Nucleus accumbens (tissue), 56 donors: ENCODE measurements around the gene ANO1.

Experiments used
- DNase-seq, 56 donors: peaks; one replicate each; lab custom pipeline; 2025; lab: John Stamatoyannopoulos, UW

ANO1 gene

DNA sequence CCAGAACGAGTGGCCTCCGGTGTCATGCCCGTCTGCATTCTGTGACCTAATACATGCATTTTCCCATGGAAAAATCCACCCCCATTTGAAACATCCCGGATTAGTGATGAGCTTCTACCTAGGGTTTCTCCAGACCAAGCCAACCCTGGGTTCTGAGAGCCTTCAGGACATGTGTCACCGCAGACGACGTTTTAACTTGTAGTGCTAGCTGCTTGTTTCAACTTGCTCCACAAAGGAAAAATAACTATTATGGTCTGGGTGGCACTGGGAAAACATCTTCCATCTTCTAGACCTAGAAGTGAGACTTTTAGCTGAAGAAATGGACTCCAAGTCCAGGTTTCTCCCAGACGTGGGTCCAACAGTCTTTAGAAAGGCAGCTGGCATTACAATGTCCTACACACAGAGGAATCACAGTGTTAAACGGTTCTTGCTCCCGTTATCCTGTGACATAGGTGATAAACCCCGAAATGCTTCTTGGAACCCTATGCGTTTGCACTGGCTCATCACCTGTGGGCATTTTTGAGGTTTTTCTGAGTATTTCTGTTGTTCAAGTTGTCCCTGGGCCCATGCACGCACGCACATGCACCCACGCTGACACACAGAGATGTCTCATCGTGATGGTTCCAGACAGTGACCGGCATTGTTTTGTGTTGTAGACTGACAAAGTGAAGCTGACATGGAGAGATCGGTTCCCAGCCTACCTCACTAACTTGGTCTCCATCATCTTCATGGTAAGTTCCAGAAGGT is 78.3 kb downstream of the ANO1 start:
- no peak for DNase-seq

DNA sequence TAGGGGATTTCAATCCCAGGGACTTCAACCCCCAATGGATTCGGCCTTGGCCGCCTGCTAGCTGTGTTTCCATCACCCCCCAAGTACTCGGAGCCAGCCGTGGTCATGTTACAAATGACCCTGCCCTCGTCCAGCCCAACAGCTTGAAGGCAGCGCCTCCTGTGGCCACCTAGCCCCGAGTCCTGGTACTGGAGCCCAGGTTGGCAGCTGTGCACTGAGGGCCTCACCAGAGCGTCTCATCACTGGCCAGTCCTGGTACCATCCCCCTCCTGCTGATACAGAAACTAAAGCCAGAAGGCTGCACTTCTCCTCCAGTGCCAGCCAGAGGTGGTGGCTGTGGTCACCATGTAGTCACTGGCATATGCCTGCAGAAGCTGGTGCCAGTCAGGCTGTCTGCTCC is 80.1 kb downstream of the ANO1 start:
- no peak for DNase-seq

DNA sequence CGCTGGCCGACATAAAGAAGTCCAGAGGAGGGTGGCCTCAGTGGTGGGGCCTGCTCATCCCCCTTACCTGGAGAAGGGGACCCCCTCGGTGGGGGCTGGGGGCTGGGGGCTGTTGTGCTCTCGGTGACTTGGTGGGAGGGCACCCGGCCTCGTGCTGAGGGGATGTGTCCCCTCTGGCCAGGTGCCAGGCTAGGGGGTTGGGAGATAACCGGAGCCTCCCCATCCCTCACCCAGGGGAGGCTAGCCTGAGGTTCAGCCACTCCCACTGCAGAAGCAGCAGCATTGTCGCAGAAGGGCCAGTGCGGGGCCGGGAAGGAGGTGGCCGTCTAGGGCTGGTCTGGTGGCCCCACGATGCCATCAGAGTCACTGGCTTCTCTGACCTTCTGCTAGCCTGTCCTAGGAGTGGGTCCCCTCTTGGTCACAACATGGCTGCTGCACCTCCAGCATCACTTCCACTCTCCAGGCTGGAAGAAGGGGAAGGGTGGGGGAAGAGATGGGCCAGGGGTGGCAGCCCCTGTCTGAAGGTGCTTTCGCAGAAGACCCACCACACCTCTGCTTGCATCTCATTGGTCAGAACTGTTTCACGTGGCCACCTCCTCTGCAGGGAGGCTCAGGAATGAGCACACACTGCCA is 80.8 kb downstream of the ANO1 start:
- DNase-seq = no peak

DNA sequence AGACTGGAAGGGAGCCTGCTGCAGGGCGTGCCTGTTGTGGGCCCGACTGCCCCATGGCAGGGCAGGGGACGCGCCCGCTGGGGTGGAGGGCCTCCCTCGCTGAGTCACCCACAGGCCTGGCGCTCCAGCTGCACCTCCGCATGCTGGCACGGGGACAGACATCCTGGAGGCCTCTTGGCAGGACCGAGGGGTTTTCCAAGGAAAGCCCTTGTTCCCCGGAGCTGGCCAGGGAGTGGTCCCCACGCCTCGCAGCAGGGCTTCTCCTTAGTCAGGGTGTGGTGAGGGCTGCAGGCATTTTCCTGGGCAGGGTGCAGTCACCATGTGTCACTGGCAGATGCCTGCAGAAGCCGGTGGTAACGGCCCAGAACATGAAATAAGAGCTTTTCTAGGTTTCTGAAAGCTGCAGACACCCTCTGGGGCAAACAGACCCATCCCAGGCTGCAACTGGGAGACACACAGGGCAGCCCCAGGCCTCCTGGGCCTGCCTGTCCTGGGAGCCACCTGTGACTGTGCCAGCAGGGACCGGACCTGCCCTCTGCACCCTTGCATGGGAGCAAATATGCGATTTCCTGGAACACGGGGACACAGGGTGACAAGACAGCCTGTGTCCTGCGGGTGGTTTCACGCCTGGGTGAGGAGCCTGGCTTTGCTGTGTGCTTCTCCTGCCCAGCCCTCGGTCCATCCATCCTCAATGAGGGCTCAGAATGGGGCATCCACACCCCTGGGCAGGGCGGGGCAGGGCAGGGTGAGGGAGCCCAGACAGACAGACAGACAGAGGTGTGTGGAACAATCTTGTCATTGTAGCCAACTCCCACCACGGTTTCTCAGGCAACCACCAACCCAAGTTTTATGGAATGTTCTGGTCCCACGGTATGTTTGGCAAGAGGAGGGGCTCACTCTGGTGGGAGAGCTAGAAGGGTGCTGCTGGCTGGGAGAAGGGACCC is 81.8 kb downstream of the ANO1 start:
- DNase-seq = no peak

DNA sequence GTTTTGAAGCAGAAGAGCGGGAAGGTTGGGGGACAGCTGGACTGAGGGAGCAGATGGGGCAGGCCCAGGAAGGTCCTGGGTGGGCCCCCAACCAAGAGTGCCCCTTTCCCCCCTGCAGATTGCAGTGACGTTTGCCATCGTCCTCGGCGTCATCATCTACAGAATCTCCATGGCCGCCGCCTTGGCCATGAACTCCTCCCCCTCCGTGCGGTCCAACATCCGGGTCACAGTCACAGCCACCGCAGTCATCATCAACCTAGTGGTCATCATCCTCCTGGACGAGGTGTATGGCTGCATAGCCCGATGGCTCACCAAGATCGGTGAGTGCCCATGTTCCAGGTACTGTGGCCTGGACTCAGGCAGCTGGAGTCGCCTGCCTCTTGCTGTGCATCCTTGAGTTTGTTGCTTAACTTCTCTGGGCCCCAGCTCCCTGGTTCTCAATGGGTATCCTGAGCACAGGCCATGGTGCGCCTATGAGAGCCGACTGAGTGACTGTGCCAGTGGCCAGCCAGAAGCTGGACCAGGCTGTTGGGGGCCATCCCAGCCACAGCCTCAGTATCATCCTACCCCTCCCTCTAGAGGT is 83.0 kb downstream of the ANO1 start:
- DNase-seq = no peak

DNA sequence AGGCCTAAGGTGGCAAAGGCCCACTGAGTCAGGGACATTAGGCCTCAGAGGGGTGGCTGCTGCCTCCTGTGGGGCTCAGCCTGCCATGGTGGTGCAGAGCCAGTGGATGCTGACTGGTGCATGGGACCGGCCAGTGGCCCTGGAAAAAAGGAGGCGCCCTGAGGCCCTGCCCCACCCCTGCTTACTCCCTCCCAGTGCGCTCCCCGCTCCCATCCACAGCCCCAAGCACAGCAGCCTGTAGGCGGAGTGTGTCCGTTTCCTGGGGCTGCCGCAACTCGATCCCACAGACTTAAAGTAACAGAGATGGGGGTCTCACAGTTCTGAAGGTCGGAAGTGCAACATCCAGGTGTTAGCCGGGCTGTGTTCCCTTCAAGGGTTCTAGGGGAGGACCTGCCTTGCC is 86.6 kb downstream of the ANO1 start:
- no peak for DNase-seq

DNA sequence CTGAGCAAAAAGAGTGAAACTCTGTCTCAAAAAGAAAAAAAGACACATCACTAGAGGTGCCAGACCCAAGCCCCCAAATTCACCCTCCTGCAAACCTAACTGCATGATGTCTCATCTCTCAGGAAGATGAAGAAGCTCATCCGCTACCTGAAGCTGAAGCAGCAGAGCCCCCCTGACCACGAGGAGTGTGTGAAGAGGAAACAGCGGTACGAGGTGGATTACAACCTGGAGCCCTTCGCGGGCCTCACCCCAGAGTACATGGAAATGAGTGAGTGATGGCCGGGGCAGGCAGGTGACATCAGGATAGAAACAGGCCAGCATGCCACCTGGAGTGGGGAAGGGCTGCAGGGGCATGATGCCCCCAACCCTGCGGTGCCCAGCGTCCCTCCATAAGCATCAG is 89.0 kb downstream of the ANO1 start:
- DNase-seq = no peak

DNA sequence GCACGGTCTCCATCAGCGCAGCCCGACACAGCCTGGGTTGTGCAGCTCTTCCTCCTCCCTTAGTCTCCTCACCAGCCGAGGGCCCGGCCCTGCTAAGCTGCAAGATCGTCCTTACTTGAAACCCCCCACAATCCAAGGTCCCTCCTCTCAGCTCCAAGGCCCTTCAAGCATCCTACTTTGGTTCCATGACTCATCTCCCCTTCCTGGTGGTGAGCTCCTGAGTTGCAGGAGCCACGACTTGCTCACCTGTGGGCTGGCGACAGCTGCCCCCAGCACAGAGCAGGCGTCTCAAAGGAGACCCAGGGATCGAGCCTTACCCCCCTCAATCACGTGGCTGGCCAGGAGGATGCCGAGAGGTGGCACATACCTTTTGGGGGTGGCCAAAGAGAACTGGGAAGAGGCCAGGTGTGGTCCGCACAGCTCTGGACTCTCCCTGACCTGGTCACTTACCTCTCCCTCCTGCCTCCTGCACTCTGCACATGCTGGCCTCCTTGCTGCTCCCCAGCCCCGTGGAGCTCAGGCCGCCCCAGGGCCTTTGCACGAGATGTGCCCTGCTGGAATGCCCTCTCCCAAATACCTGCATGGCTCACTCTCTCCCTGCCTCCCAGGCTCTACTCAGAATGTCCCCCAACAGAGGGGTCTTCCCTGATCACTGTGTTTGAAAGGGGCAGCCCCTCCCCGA is 89.7 kb downstream of the ANO1 start:
- no peak for DNase-seq

DNA sequence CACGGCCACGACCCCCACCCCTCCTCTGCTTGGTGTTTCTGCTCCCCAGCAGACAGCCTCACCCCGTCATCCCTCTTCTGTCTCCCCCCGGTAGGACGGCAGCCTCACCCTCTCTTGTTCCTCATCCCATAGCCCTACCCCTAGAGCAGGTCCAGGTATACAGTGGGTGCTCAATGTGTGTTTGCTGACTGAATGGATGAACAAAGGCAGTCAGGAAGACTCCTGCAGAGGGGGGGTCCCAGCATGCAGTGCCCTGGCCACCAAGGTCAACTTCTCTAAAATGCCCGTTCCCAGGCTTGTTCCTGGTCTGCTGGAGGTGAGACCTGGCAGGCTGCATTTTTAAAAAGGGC is 90.3 kb downstream of the ANO1 start:
- no peak for DNase-seq

DNA sequence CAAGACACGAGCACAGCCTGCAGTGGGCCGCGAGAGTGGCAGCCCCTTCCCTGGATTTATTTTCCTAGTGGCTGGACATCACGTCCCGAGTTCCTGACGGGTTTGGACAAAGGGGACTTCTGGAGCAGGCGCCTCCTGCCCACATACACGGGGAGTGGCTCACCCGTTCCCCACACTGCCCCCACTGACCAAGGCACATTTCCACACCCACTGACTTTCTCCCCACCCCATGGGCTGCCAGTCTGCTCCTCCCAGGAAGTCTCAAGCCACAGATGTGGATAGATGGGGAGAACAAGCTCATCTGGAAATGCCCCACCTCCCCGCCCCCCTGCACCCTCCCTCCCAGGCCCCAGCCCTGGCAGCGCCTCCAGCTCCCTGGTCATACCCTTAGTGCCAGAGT is 91.0 kb downstream of the ANO1 start:
- DNase-seq = no peak

DNA sequence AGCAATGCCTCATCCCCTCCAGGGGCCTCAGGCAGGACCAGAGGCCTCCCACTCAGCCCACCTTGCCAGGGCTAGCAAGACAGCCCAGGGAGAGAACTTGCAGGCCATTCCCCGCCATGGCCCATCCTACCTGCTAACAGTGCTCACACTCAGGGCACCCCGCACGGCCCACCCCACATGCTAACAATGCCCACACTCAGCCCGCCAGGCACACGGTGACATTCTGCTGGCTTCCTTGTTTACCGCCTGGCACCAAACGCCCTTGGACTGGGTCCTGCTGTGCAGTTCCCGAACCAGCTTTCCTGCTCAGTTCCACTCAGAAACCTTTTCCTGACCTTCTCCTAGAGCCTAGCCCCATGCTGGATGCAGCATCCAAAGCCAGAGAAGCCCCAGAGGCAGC is 91.5 kb downstream of the ANO1 start:
- no peak for DNase-seq

DNA sequence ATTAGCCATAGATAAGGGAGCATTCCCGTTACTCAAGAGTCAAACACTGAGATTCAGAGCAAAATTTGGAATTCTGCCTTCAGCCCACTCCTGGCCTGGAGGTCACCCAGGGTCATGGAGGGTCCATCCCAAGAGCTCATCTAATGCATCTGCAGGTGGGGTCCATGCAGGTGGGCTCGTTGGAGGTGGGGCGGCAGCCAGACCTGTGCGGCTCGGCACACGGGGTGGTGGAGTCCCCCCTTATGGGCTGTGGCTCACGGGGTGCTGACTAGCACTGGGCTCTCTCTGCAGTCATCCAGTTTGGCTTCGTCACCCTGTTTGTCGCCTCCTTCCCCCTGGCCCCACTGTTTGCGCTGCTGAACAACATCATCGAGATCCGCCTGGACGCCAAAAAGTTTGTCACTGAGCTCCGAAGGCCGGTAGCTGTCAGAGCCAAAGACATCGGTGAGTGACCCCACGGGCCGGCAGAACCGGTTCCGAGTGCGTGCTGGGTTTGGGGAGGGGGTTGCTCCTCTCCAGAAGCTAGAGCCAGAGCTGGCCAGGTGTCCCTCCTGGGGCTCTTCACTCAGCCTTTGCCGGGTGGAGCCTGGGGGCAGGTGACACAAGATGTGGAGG is 92.6 kb downstream of the ANO1 start:
- DNase-seq = no peak

DNA sequence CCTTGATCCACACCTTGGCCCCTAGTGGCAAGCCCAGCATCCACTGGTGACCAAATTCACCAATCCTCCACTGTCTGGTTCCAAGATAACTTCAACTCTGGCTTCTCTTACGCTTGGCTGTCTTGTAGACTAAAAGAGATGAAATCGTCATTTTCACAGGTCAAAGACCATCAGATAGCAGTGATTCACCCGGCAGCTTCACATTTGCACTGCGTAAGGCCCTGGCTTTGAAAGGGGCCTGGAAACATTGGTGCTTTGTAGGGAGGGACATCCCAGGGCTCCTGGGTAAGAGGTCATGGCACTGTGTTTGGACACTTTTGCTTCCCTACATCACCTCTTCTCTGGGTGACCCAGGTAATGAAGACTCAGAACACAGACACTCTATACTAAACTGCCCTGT is 94.9 kb downstream of the ANO1 start:
- DNase-seq = no peak

DNA sequence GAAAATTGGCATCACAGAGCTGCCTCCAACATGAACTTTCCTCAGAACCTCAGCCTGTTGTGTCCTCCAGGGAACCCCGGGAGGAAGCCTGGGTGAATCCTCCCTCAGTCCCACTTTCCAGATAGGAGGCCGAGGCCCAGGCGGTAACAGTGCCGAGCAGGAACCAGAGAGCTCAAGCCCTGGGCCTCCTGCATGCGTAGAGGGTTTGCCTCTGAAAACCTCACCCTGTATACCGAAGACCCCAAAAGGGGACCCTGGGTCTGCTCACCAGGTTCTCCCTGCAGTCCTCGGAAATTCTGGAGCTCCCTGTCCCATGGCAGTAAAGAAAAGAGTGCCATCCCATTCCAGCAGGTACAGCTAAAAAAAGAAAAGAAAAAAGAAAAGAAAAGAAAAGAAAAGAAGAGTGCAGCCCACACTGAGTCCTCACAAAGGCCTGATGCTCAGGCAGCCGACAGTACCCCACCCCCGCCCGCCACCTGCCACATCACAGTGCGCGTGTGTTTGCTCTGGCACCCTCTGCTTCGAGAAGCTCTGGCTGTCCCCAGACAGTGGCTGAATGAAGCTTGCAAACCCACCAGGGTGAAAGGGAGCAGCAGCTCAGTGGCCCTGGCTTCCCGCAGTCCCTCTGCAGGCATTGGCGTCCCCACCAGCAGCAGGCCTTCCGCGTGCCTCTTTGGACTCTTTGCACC is 96.6 kb downstream of the ANO1 start:
- no peak for DNase-seq

DNA sequence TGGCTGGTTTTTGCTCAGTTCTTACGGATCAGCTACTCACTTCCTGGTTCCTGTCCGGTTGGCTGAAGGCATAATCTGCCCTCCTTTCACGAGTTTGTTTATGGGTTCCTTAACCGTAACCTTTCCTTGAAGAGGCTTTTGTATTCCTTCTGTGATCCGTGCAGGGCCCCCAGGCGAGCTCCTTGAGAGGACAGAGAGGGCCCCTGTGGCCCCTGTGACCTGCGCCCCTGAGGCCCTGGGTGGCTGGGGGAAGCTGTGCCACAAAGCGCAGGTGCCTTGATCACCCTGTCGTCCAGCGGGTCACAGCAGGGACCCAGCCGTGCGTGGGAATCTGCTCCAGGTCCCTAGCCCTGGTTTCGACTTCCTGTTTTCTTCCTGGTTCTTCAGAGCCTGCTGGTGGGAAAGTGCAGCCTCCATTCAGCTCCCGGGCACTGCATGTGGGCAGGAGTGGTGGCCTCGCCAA is 97.2 kb downstream of the ANO1 start:
- DNase-seq = no peak

DNA sequence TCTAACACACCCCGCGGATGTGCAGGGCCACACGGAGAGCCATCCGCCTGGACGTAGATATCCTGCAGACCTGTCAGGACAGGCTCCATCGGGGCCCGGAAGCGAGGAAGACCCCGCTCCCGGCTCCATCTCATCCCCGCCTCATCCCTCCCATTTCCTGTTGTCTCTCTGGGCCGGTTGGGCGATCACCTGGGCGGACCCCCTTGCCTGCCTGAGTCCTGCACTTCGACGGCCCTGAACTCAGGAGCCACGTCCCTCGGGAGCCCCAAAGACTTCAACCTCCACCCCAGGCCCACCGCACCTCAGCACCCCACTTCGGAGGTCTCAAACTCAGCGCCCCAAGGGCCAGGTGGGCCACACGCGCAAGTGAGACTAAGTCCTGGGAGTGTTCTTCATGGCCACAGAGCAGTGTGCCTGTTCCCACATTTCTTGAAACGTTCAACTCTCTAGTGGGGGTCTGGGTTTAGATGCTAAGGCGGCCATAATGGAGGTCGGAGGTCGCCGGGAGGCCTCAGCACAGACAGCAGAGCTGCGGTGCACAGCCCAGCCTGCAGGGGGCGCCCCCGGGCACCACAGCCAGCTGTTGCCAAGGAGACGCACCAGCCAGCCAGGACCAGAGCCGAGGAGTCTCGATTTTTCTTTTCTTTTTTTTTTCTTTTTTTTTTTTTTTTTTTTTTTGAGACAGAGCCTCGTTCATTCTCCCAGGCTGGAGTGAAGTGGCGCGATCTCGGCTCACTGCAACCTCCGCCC is 99.0 kb downstream of the ANO1 start:
- DNase-seq = no peak

DNA sequence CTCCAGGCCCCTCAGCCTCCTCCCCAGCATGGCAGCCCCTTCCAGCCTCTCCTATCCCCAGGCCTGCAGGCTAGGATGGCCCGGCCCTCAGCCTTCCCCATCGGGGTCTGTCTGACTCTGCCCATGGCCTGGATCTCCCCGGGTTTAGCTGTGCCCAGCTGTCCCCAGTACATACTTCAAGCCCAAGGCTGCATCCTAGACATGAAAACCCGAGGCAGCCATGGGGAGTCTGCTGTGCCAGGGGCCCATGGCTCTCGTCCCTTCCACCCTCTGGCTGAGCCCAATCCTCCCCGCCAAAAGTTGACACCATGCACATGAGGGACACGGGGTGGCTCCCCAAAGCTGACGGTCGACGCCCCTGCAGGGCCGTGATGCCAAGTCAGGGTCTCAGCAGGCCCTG is 102.8 kb downstream of the ANO1 start:
- no peak for DNase-seq

DNA sequence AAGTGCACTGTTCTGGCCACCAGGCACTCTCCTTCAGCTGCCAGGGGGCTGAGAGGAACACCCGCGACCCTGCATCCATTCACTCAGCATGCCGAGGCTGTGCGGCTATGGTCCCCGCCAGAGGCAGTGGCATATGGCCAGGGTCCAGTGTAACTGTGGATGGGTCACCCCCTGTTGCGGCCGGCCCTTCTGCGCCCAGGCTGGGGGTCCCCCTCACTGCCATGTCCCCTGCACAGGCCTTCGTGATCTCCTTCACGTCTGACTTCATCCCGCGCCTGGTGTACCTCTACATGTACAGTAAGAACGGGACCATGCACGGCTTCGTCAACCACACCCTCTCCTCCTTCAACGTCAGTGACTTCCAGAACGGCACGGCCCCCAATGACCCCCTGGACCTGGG is 104.1 kb downstream of the ANO1 start:
- DNase-seq = no peak

DNA sequence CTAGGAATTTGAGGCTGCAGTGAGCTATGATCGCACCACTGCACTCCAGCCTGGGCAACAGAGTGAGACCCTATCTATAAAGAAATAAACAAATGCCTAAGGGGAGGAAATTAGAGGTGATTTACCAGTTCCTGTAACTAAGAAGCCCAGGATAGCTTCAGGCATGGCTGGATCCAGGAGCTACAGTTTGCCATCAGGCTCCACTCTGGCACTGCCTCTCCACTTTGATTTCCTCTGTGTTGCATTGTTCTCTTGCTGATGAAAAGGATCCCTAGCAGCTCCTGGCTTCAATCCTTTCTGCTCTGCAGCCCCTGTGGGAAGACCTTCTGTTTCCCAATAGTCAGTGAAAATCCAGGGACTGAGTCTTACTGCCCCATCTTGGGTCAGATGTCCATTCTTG is 104.9 kb downstream of the ANO1 start:
- no peak for DNase-seq
